Lower lobe of right lung (tissue), 2 donors: ENCODE data around the gene MTMR11. TPM values are rescaled to one million over a fixed set of nuclear protein-coding genes. Genes with fewer than 3 reads are reported as not detected.

Experiments
- ATAC-seq, 2 donors: fragments of 200-7000 bp; cut with Tn5 transposase; one replicate each; pipeline ENCODE4 v1.9.1; 2020 to 2022; ENCODE audit warnings: mild to moderate bottlenecking in 2 of 2, moderate library complexity in 2 of 2
- DNase-seq: peaks from one replicate; pipeline ENCODE4 v3.0.0-alpha.2; 2020
- H3K27ac ChIP-seq: fragments of 200-600 bp; one replicate; pipeline ENCODE4 v1.8.0; 2022
- H3K27me3 ChIP-seq: fragments of 200-600 bp; one replicate; pipeline ENCODE4 v1.8.0; 2022; ENCODE audit warnings: low read depth
- H3K36me3 ChIP-seq: fragments of 200-600 bp; one replicate; pipeline ENCODE4 v1.8.0; 2022; ENCODE audit warnings: mild to moderate bottlenecking
- H3K4me1 ChIP-seq: fragments of 200-600 bp; one replicate; pipeline ENCODE4 v1.8.0; 2022
- H3K4me3 ChIP-seq: fragments of 200-600 bp; one replicate; pipeline ENCODE4 v1.8.0; 2022; ENCODE audit warnings: mild to moderate bottlenecking
- H3K9me3 ChIP-seq: fragments of 200-600 bp; one replicate; pipeline ENCODE4 v1.8.0; 2022
- intact Hi-C: fragments of 100-400 bp; cut with DNase I; formaldehyde crosslinking; loops from one replicate; pipeline ENCODE4 v1.11.0; 2022
- long read RNA-seq: library from polyadenylated mRNA; unstranded; transcript quantifications from one replicate; pipeline ENCODE4 v2.0.0, GENCODE V29; 2021
- total RNA-seq: library from RNA; stranded (reverse); fragmentation: NEBNext Ultra II Directional; extraction: Animal tissue kit (Norgen Biotek cat#: 25700); gene quantifications from one replicate; pipeline ENCODE4 v1.2.1, GENCODE V29; 2021
- TF ChIP-seq, protein P1 (sequence below): fragments of 200-600 bp; IDR thresholded peaks from one replicate; pipeline ENCODE4 v1.8.0; 2022; ENCODE audit warnings: antibody characterized with exemption, mild to moderate bottlenecking
- donor health status: DM: no; HTN: yes; CAD: no; lungs with severe emphysema.

The MTMR11 gene, protein sequence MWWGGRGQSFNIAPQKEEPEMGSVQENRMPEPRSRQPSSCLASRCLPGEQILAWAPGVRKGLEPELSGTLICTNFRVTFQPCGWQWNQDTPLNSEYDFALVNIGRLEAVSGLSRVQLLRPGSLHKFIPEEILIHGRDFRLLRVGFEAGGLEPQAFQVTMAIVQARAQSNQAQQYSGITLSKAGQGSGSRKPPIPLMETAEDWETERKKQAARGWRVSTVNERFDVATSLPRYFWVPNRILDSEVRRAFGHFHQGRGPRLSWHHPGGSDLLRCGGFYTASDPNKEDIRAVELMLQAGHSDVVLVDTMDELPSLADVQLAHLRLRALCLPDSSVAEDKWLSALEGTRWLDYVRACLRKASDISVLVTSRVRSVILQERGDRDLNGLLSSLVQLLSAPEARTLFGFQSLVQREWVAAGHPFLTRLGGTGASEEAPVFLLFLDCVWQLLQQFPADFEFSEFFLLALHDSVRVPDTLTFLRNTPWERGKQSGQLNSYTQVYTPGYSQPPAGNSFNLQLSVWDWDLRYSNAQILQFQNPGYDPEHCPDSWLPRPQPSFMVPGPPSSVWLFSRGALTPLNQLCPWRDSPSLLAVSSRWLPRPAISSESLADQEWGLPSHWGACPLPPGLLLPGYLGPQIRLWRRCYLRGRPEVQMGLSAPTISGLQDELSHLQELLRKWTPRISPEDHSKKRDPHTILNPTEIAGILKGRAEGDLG
- 20.4 TPM for total RNA-seq
- long read RNA-seq, partial matches to known transcripts, result 9 of 13 reads
- long read RNA-seq, other reads (novel, unspliced or antisense), result 2 of 13 reads

DNA sequence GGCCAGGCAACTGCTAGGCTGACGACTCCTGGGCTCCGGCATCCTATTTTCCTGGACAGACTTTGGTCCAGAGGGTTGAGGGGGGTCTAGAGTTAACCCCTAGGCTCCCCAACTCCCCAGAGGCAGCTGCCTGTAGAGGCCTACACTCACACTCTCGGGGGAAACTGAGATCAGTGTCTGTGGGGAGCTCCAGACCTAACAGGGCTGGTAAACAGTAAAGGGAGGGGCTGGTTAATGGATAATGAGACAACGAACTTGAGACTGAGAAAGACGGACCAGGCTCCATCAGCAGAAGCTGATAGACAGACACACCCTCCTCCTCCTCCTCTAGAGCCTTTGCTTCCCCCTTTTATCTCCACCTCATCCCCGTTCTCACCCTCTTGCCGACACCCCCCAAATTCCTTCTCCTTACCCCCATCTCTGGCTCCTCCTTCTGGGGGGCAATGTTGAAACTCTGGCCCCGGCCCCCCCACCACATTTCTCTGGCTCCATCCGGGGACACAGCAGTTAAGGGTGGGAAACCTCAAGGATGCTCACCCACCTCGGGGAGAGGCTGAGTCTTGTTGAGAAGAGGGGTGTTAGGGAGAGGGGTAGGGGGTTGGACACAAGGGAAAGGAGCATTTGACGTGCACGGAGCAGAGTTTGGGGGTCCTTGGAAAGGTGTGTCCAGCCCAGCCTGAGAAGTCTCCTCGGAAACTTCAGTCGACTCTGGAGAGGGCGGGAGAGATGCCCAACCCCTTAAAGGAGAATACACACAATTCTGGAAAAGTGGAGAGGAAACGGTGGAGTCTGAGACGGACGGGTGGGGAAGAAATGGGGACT is at the start of gene MTMR11:
Gene MTMR11, minus strand, starts transcription at position 710 of the 822 bp plus-strand sequence. Its CDS starts 232 bp downstream, at position 478.
- DNase-seq (no peak), ATAC-seq (peak; percentile 34 to 55)
- Histone ChIP-seq H3K4me3 (peak within 1 kb of the TSS; percentile 56), H3K9me3 (no peaks in the 10 kb centered on the region), H3K4me1 (peaks cover 43% of the 10 kb centered on the region), H3K36me3 (no peaks in the 10 kb centered on the region), H3K27ac (peak within 1 kb of the TSS; percentile 62), H3K27me3 (no peaks in the 10 kb centered on the region)
- intact Hi-C loops, result no loop called here
- TF ChIP-seq, protein P1, sequence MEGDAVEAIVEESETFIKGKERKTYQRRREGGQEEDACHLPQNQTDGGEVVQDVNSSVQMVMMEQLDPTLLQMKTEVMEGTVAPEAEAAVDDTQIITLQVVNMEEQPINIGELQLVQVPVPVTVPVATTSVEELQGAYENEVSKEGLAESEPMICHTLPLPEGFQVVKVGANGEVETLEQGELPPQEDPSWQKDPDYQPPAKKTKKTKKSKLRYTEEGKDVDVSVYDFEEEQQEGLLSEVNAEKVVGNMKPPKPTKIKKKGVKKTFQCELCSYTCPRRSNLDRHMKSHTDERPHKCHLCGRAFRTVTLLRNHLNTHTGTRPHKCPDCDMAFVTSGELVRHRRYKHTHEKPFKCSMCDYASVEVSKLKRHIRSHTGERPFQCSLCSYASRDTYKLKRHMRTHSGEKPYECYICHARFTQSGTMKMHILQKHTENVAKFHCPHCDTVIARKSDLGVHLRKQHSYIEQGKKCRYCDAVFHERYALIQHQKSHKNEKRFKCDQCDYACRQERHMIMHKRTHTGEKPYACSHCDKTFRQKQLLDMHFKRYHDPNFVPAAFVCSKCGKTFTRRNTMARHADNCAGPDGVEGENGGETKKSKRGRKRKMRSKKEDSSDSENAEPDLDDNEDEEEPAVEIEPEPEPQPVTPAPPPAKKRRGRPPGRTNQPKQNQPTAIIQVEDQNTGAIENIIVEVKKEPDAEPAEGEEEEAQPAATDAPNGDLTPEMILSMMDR, result no peak

DNA sequence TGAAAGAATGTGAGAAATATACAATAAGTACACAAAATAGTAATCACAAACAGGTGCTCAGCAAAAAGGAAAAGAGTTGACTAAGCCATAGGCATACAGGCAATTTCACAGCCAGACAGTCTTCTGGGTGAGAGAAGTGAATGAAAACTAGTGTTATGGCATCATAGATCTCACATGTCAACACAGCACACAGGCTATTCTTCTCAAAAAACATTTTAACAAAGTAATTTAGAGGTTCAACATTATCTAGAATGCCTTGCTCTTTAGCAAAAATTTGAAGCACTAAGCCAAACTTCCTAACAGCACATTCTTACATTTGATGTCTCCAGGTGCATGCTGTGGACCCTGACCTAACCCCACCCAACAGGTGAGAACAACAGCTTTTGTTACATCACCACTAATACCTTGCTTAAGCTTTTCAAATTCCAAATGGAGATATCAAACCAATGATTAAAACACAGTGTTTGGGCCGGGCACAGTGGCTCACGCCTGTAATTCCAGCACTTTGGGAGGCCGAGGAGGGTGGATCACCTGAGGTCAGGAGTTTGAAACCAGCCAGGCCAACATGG is 43.4 kb upstream of the MTMR11 start:
- TF ChIP-seq, protein P1, result no peak
- intact Hi-C loops, result no loop called here
- no peaks in the 10 kb centered on the region for H3K9me3 ChIP-seq
- no peak for ATAC-seq
- H3K4me1 ChIP-seq, result peaks cover 24% of the 10 kb centered on the region
- H3K27me3 ChIP-seq, result no peaks in the 10 kb centered on the region
- no peak overlapping the region for H3K4me3 ChIP-seq
- no peak for DNase-seq
- H3K36me3 ChIP-seq, result peaks cover 24% of the 10 kb centered on the region
- H3K27ac ChIP-seq, result no peak overlapping the region

DNA sequence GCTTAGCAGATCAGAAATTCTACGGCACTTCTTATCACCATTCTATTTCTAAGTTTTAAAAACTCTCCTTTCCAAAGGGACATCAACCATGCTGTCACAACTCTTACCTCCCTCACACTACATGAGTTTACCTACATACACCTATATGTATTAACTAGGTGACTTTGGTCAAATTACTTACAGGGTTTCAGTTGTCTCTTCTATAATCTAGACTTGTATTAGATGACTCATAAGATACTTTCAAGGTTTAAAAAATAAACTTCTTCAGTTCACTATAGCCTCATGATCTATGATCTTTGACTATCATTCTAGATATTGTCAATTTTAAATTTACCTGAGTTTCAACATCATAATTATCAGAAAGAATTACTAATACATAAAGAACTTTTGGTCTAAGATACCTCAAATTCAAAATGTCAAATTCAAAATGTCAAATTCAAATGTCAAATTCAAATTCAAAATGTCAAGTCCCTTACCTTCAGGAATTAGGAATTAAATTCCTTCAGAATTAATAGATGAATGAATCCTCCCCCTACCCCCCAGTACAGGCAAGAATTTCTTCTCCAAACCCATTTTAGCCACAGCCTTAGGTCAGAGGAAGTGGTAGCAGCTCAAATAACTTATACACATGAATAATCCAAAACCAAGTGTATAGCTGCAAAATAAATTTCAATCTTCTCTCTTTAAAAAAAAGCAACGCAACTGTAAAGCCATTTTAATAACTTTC is 42.7 kb upstream of the MTMR11 start:
- Histone ChIP-seq H3K4me1 (peaks cover 24% of the 10 kb centered on the region), H3K27ac (no peak overlapping the region), H3K9me3 (no peaks in the 10 kb centered on the region), H3K27me3 (no peaks in the 10 kb centered on the region), H3K4me3 (no peak overlapping the region), H3K36me3 (peaks cover 29% of the 10 kb centered on the region)
- DNase-seq (no peak), ATAC-seq (no peak)
- TF ChIP-seq, protein P1, result no peak
- intact Hi-C loops, result no loop called here

DNA sequence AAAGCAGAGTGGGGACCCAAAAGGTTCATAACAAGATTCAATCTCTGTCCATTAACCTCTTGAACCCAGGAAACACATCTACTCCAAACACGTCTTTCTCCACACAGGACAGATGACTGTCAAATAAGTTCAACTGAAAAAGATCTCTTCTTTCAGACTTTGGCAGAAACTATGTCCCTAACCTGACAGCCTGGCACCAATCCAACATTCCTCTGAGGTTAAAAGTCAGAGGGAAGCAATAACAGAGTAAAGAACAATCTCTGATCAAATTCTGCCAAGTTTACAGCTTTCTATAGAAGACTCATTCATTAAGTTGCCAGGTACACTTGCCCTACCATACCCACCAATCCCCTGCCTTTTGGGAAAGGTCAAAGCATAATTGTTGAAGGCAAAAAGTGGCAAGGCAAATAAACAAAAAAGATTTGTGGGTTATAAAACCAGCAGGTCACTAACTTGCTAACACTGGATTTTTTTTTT is 41.9 kb upstream of the MTMR11 start:
- Histone ChIP-seq H3K27me3 (no peaks in the 10 kb centered on the region), H3K36me3 (peaks cover 35% of the 10 kb centered on the region), H3K4me1 (peaks cover 24% of the 10 kb centered on the region), H3K27ac (no peak overlapping the region), H3K4me3 (no peak overlapping the region), H3K9me3 (no peaks in the 10 kb centered on the region)
- TF ChIP-seq, protein P1, result no peak
- intact Hi-C loops, result no loop called here
- ATAC-seq, result peak in 1 of 2 donors; percentile 30
- no peak for DNase-seq
